Heart right ventricle (tissue), 16 donors: ENCODE measurements around the gene NCBP2. TPM values are rescaled to one million over a fixed set of nuclear protein-coding genes. Genes with fewer than 3 reads are reported as not detected.
A peak's percentile ranks its signal among the peaks of the same experiment; 100 is the strongest.

Source experiments
- ATAC-seq, 8 donors: fragments of 200-7000 bp; cut with Tn5 transposase; one replicate each; pipeline ENCODE4 v1.9.1; 2020; ENCODE audit warnings: mild to moderate bottlenecking in 8 of 8, moderate library complexity in 8 of 8, moderate number of reproducible peaks in 1 of 8
- DNase-seq, 2 donors: peaks; one replicate each; pipeline ENCODE4 v3.0.0-alpha.2; 2020
- H3K27ac ChIP-seq, 10 donors: fragments of 200-600 bp; sonication (generic) in 2 of 10; one replicate each; pipeline versions ENCODE4 v1.5.0 to v1.8.0; 2020 to 2022; ENCODE audit warnings: mild to moderate bottlenecking in 3 of 10
- H3K27me3 ChIP-seq, 7 donors: fragments of 200-600 bp; one replicate each; pipeline ENCODE4 v1.8.0; 2021 to 2022; ENCODE audit warnings: mild to moderate bottlenecking in 2 of 7
- H3K36me3 ChIP-seq, 9 donors: fragments of 200-600 bp; sonication (generic) in 1 of 9; one replicate each; pipeline versions ENCODE4 v1.5.0 to v1.8.0; 2020 to 2022; ENCODE audit warnings: mild to moderate bottlenecking in 2 of 9
- H3K4me1 ChIP-seq, 9 donors: fragments of 200-600 bp; sonication (generic) in 1 of 9; one replicate each; pipeline versions ENCODE4 v1.5.0 to v1.8.0; 2020 to 2022; ENCODE audit warnings: mild to moderate bottlenecking in 4 of 9
- H3K4me3 ChIP-seq, 10 donors: fragments of 200-600 bp; sonication (generic) in 2 of 10; one replicate each; pipeline versions ENCODE4 v1.5.0 to v1.8.0; 2020 to 2022; ENCODE audit warnings: mild to moderate bottlenecking in 7 of 10, moderate library complexity in 2 of 10
- H3K9me3 ChIP-seq, 11 donors: fragments of 200-600 bp in 10 of 11; sonication (generic) in 2 of 11; one replicate each; pipeline versions ENCODE4 v1.5.0 to v1.8.0; 2013 to 2022; ENCODE audit warnings: mild to moderate bottlenecking in 2 of 11, control low read depth in 1 of 11, moderate library complexity in 1 of 11
- CTCF ChIP-seq, 9 donors: fragments of 200-600 bp; sonication (generic) in 2 of 9; IDR thresholded peaks; one replicate each; pipeline versions ENCODE4 v1.5.0 to v1.8.0; 2021 to 2022; ENCODE audit warnings: antibody characterized with exemption in 9 of 9, mild to moderate bottlenecking in 5 of 9, moderate library complexity in 1 of 9
- WGBS, 2 donors: extraction: QIAGEN DNeasy Blood & Tissue Kit; methylation state at CpG; one replicate each; pipeline ENCODE4 v1.1.7; 2013; ENCODE audit warnings: inconsistent platforms in 1 of 2; 5-methylcytosine and 5-hydroxymethylcytosine counted together
- intact Hi-C, 10 donors: fragments of 100-400 bp; cut with DNase I; formaldehyde crosslinking; loops; one replicate each; pipeline versions ENCODE4 v1.11.1 to v1.14.2; 2022
- polyA plus RNA-seq, 2 donors: library from polyadenylated mRNA; stranded (reverse); fragments of 200-250 nt; gene quantifications; one replicate each; pipeline ENCODE4 v1.2.3, GENCODE V29; 2013
- total RNA-seq, 10 donors: library from RNA; stranded (reverse); fragmentation: NEBNext Ultra II Directional in 3 of 10; extraction: Animal tissue kit (Norgen Biotek cat#: 25700) in 3 of 10; gene quantifications; one replicate each; pipeline versions ENCODE4 v1.2.1 to v1.2.4, GENCODE V29; 2021 to 2023
- donor health status: Arrhythmogenic right ventricular cardiomyopathy.
- donor health status: ischemic (EF 13 %, LVEDD 7.1; RV severe dilation, severe dysfunction).
- donor health status: healthy with polysubstance abuse.
- donor health status: DM: no; HTN: yes; CAD: no.
- donor health status: DM: no; HTN: no; CAD: no.
- donor health status: ischemic (EF 25% LVEDD 6.9; RV normal size, moderate dysfunction).
- donor health status: ischemic (EF 25% LVEDD 5.7; RV mildly dilated, moderate dysfunction).
- donor health status: healthy.
- donor health status: DM: yes; HTN: yes; CAD: no.
- donor health status: Ischemic cardiomyopathy.
- donor health status: ischemic (EF 35%, LVEDD 5.7; RV mildly dilated, moderate dysfunction).
- donor health status: nonischemic (EF 11% LVEDD 7.7; RV severe dilation, severe dysfunction).
- donor health status: DM: yes; HTN: yes; CAD: no.
- donor health status: PGD.
- donor health status: ischemic (EF 29% LVEDD 5.4; RV normal size, mild dysfunction).
- donor health status: nonischemic (EF 23%, LVEDD 6.1; RV moderate dilation, normal function).

The NCBP2 gene
- total and polyA plus RNA-seq, 12 donors: 28.2 to 48.1 (median 34.8) TPM

- intact Hi-C loops: loop anchor here in 4 of 10 donors (10.0 kb wide), 5 partner anchors 75 to 385 kb away; partner anchors contain the start of genes CEP19 (in 1 of the 4), FBXO45 (in 1 of the 4), PIGX (in 1 of the 4) and SENP5 (in 1 of the 4)
- H3K9me3 ChIP-seq: no peaks in the 10 kb centered on the region
- no peak overlapping the region for H3K4me3 ChIP-seq
- no peak for TF ChIP-seq CTCF (IDR thresholded peaks at IDR 0.05)
- 93 to 95% methylated on average over 6 of the region's 6 CpGs for WGBS, 2 donors
- no peak for ATAC-seq
- peaks cover 0 to 27% (median 4%) of the 10 kb centered on the region in 9 donors for H3K36me3 ChIP-seq
- no peak overlapping the region for H3K27ac ChIP-seq
- no peak for DNase-seq
- peaks cover 0 to 1% (median 0%) of the 10 kb centered on the region in 9 donors for H3K4me1 ChIP-seq
- H3K27me3 ChIP-seq: no peaks in the 10 kb centered on the region
Measured at GRCh38 chr3:196949750-196950149, 7.4 kb upstream of the NCBP2 start.

GRCh38 chr3:196949285-196949619 is 6.9 kb upstream of the NCBP2 start:
- peaks cover 0 to 32% (median 4%) of the 10 kb centered on the region in 9 donors for H3K36me3 ChIP-seq
- 75 to 83% methylated on average over 6 of the region's 6 CpGs for WGBS, 2 donors
- H3K4me3 ChIP-seq: no peak overlapping the region
- peaks cover 0 to 6% (median 2%) of the 10 kb centered on the region in 9 donors for H3K4me1 ChIP-seq
- DNase-seq (no peak), ATAC-seq (no peak)
- H3K27me3 ChIP-seq: no peaks in the 10 kb centered on the region
- no peaks in the 10 kb centered on the region for H3K9me3 ChIP-seq
- no peak overlapping the region for H3K27ac ChIP-seq
- TF ChIP-seq CTCF (IDR thresholded peaks at IDR 0.05): no peak
- intact Hi-C loops: loop anchor here in 4 of 10 donors (10.0 kb wide), 5 partner anchors 74 to 384 kb away; partner anchors contain the start of genes CEP19 (in 1 of the 4), FBXO45 (in 1 of the 4), PIGX (in 1 of the 4) and SENP5 (in 1 of the 4)

GRCh38 chr3:196948442-196949284 is 6.3 kb upstream of the NCBP2 start:
- H3K27ac ChIP-seq: no peak overlapping the region
- H3K27me3 ChIP-seq: no peaks in the 10 kb centered on the region
- H3K4me3 ChIP-seq: no peak overlapping the region
- intact Hi-C loops: loop anchor here in 4 of 10 donors (10.0 kb wide), 5 partner anchors 74 to 384 kb away; partner anchors contain the start of genes CEP19 (in 1 of the 4), FBXO45 (in 1 of the 4), PIGX (in 1 of the 4) and SENP5 (in 1 of the 4)
- 48 to 55% methylated on average over 22 of the region's 22 CpGs for WGBS, 2 donors
- no peaks in the 10 kb centered on the region for H3K9me3 ChIP-seq
- TF ChIP-seq CTCF (IDR thresholded peaks at IDR 0.05): peak in 1 of 9 donors; percentile 4
- ATAC-seq (peak in 3 of 8 donors; percentile 21 to 40 (median 38)), DNase-seq (no peak)
- H3K36me3 ChIP-seq: peaks cover 0 to 32% (median 4%) of the 10 kb centered on the region in 9 donors
- peaks cover 0 to 12% (median 5%) of the 10 kb centered on the region in 9 donors for H3K4me1 ChIP-seq

GRCh38 chr3:196947860-196948441 is 5.6 kb upstream of the NCBP2 start:
- Histone ChIP-seq H3K27ac (no peak overlapping the region), H3K9me3 (no peaks in the 10 kb centered on the region), H3K36me3 (peaks cover 0 to 32% (median 4%) of the 10 kb centered on the region in 9 donors), H3K27me3 (no peaks in the 10 kb centered on the region), H3K4me1 (peaks cover 0 to 19% (median 11%) of the 10 kb centered on the region in 9 donors), H3K4me3 (no peak overlapping the region)
- 85 to 89% methylated on average over 28 of the region's 28 CpGs for WGBS, 2 donors
- no peak for TF ChIP-seq CTCF (IDR thresholded peaks at IDR 0.05)
- intact Hi-C loops: loop anchor here in 4 of 10 donors (10.0 kb wide), 5 partner anchors 73 to 383 kb away; partner anchors contain the start of genes CEP19 (in 1 of the 4), FBXO45 (in 1 of the 4), PIGX (in 1 of the 4) and SENP5 (in 1 of the 4)
- ATAC-seq (peak in 1 of 8 donors; percentile 18), DNase-seq (no peak)
